IPS-15b (cell line): ENCODE measurements around the gene SEPTIN11.

Experiments
- H3K27me3 ChIP-seq: one replicate; pipeline ENCODE4 v1.6.1; 2013; ENCODE audit warnings: low read length; ENCODE audit not compliant: control insufficient read depth, insufficient read depth
- H3K36me3 ChIP-seq: one replicate; pipeline ENCODE4 v1.6.1; 2013; ENCODE audit warnings: low read length; ENCODE audit not compliant: control insufficient read depth, insufficient read depth
- H3K4me1 ChIP-seq: one replicate; pipeline ENCODE4 v1.6.1; 2013; ENCODE audit warnings: mild to moderate bottlenecking, low read length; ENCODE audit not compliant: control insufficient read depth, insufficient read depth
- H3K4me3 ChIP-seq: one replicate; pipeline ENCODE4 v1.5.1; 2013; ENCODE audit warnings: low read depth, low read length
- H3K9ac ChIP-seq: one replicate; pipeline ENCODE4 v1.6.1; 2013; ENCODE audit warnings: low read depth, mild to moderate bottlenecking, low read length
- H3K9me3 ChIP-seq: one replicate; pipeline ENCODE4 v1.6.1; 2013; ENCODE audit warnings: mild to moderate bottlenecking, low read length; ENCODE audit not compliant: control insufficient read depth, insufficient read depth

The SEPTIN11 gene

GRCh38 chr4:76939184-76939583 lies 10.4 kb upstream of the SEPTIN11 start:
- no peaks in the 10 kb centered on the region for H3K4me1 ChIP-seq
- H3K4me3 ChIP-seq: no peak overlapping the region
- no peak overlapping the region for H3K9ac ChIP-seq
- H3K36me3 ChIP-seq: no peaks in the 10 kb centered on the region
- no peaks in the 10 kb centered on the region for H3K27me3 ChIP-seq
- H3K9me3 ChIP-seq: no peaks in the 10 kb centered on the region

GRCh38 chr4:76943129-76943620 lies 6.4 kb upstream of the SEPTIN11 start:
- Histone ChIP-seq H3K36me3 (no peaks in the 10 kb centered on the region), H3K27me3 (peaks cover 5% of the 10 kb centered on the region), H3K4me1 (no peaks in the 10 kb centered on the region), H3K9me3 (no peaks in the 10 kb centered on the region), H3K9ac (no peak overlapping the region), H3K4me3 (no peak overlapping the region)

GRCh38 chr4:76943790-76944189 lies 5.8 kb upstream of the SEPTIN11 start:
- no peaks in the 10 kb centered on the region for H3K4me1 ChIP-seq
- no peak overlapping the region for H3K9ac ChIP-seq
- H3K4me3 ChIP-seq: no peak overlapping the region
- peaks cover 8% of the 10 kb centered on the region for H3K27me3 ChIP-seq
- no peaks in the 10 kb centered on the region for H3K9me3 ChIP-seq
- H3K36me3 ChIP-seq: no peaks in the 10 kb centered on the region

GRCh38 chr4:76947369-76947768 lies 2.2 kb upstream of the SEPTIN11 start:
- H3K9ac ChIP-seq: no peak overlapping the region
- peaks cover 15% of the 10 kb centered on the region for H3K27me3 ChIP-seq
- H3K36me3 ChIP-seq: no peaks in the 10 kb centered on the region
- no peak overlapping the region for H3K4me3 ChIP-seq
- H3K4me1 ChIP-seq: peaks cover 4% of the 10 kb centered on the region
- H3K9me3 ChIP-seq: no peaks in the 10 kb centered on the region

GRCh38 chr4:76948443-76949275 lies 893 bp upstream of the SEPTIN11 start:
- Histone ChIP-seq H3K9ac (peak overlapping the region; percentile 37), H3K36me3 (no peaks in the 10 kb centered on the region), H3K9me3 (no peaks in the 10 kb centered on the region), H3K4me1 (peaks cover 4% of the 10 kb centered on the region), H3K4me3 (peak overlapping the region; percentile 82), H3K27me3 (peaks cover 15% of the 10 kb centered on the region)

GRCh38 chr4:76950052-76950955 lies 752 bp downstream of the SEPTIN11 start:
- Histone ChIP-seq H3K9me3 (no peaks in the 10 kb centered on the region), H3K9ac (peak overlapping the region; percentile 76)

GRCh38 chr4:76950956-76951671 lies 1.6 kb downstream of the SEPTIN11 start:
- Histone ChIP-seq H3K4me3 (peak overlapping the region; percentile 82), H3K27me3 (peaks cover 15% of the 10 kb centered on the region)

More at GRCh38 chr4:76950052-76950955, 752 bp downstream of the SEPTIN11 start:
- H3K4me3 ChIP-seq: peak overlapping the region; percentile 82
- peaks cover 15% of the 10 kb centered on the region for H3K27me3 ChIP-seq
- H3K4me1 ChIP-seq: peaks cover 4% of the 10 kb centered on the region
- H3K36me3 ChIP-seq: no peaks in the 10 kb centered on the region

GRCh38 chr4:76951672-76952010 lies 2.1 kb downstream of the SEPTIN11 start:
- Histone ChIP-seq H3K9me3 (no peaks in the 10 kb centered on the region), H3K9ac (no peak overlapping the region), H3K27me3 (peaks cover 15% of the 10 kb centered on the region), H3K4me3 (peak overlapping the region; percentile 82), H3K36me3 (no peaks in the 10 kb centered on the region), H3K4me1 (peaks cover 4% of the 10 kb centered on the region)

More at GRCh38 chr4:76950956-76951671, 1.6 kb downstream of the SEPTIN11 start:
- Histone ChIP-seq H3K9ac (peak overlapping the region; percentile 76), H3K4me1 (peaks cover 4% of the 10 kb centered on the region), H3K36me3 (no peaks in the 10 kb centered on the region), H3K9me3 (no peaks in the 10 kb centered on the region)

- H3K36me3 ChIP-seq: no peaks in the 10 kb centered on the region
- H3K9ac ChIP-seq: no peak overlapping the region
- peaks cover 15% of the 10 kb centered on the region for H3K27me3 ChIP-seq
- H3K9me3 ChIP-seq: no peaks in the 10 kb centered on the region
- H3K4me3 ChIP-seq: no peak overlapping the region
- peaks cover 4% of the 10 kb centered on the region for H3K4me1 ChIP-seq
These were observed 2.5 kb downstream of the SEPTIN11 start for GRCh38 chr4:76952071-76952470.

- H3K9ac ChIP-seq: no peak overlapping the region
- no peak overlapping the region for H3K4me3 ChIP-seq
- H3K9me3 ChIP-seq: no peaks in the 10 kb centered on the region
- peaks cover 13% of the 10 kb centered on the region for H3K27me3 ChIP-seq
- no peaks in the 10 kb centered on the region for H3K36me3 ChIP-seq
- H3K4me1 ChIP-seq: peaks cover 4% of the 10 kb centered on the region
These were observed 3.4 kb downstream of the SEPTIN11 start for GRCh38 chr4:76952656-76953582.
